H1 (cell line): Measurements from ENCODE around the gene LDAH. TPM values are rescaled to one million over a fixed set of nuclear protein-coding genes. Genes with fewer than 3 reads are reported as not detected.

Experiments
- CTCF ChIA-PET: fragments of 300-600 bp; sonication (Branson Sonifier 250); formaldehyde crosslinking; loops from one replicate; lab custom pipeline; 2021; ENCODE audit not compliant: partially characterized antibody; lab: Charles Lee
- POLR2A ChIA-PET: fragments of 300-600 bp; sonication (Branson Sonifier 250); formaldehyde crosslinking; loops from one replicate; lab custom pipeline; 2021; ENCODE audit warnings: inconsistent platforms; ENCODE audit not compliant: partially characterized antibody; lab: Charles Lee
- DNase-seq, 2 experiments: peaks; one replicate each; pipeline versions ENCODE4 v3.0.0 to v3.0.0-alpha.2; 2010 to 2022; ENCODE audit warnings: low spot score in 2 of 2, low read depth in 1 of 2, mixed read lengths in 1 of 2
- FAIRE-seq: peaks from 2 replicates; lab custom pipeline; 2011; peaks lifted over from hg19 to GRCh38; lab: Jason Lieb, UNC
- H2AFZ ChIP-seq: 2 replicates; pipeline ENCODE4 v1.8.1; 2012; ENCODE audit warnings: low read length, inconsistent platforms
- H2AK5ac ChIP-seq: 2 replicates; pipeline ENCODE4 v1.6.1; 2013; ENCODE audit warnings: low read depth, low read length
- H2BK120ac ChIP-seq: replicated peaks from 2 replicates; pipeline ENCODE3; 2013; ENCODE audit warnings: low read depth, low read length, inconsistent platforms
- H2BK12ac ChIP-seq: 2 replicates; pipeline ENCODE4 v1.6.1; 2013; ENCODE audit warnings: low read depth, low read length
- H2BK15ac ChIP-seq: 2 replicates; pipeline ENCODE4 v1.6.1; 2013; ENCODE audit warnings: low read length
- H2BK20ac ChIP-seq: 2 replicates; pipeline ENCODE4 v1.6.1; 2013; ENCODE audit warnings: low read length
- H2BK5ac ChIP-seq: 2 replicates; pipeline ENCODE4 v1.6.1; 2013; ENCODE audit warnings: low read depth, low read length
- H3K14ac ChIP-seq: 2 replicates; pipeline ENCODE4 v1.6.1; 2013; ENCODE audit warnings: inconsistent platforms; ENCODE audit not compliant: insufficient read length
- H3K18ac ChIP-seq: 2 replicates; pipeline ENCODE4 v1.6.1; 2013; ENCODE audit warnings: low read length; ENCODE audit errors: extremely low read depth
- H3K23ac ChIP-seq: 2 replicates; pipeline ENCODE4 v1.6.1; 2013; ENCODE audit warnings: inconsistent platforms; ENCODE audit not compliant: insufficient read length
- H3K23me2 ChIP-seq: 2 replicates; pipeline ENCODE4 v1.6.1; 2013; ENCODE audit warnings: low read depth, low read length
- H3K27ac ChIP-seq: 2 replicates; pipeline ENCODE4 v1.6.1; 2011; ENCODE audit warnings: low read depth, low read length, inconsistent platforms
- H3K27me3 ChIP-seq, 4 experiments: replicated peaks in 1 of 4; 1 replicate in 1 of 4; 2 replicates in 3 of 4; pipeline versions ENCODE4 v1.6.1 to v1.8.1; 2011 to 2013; ENCODE audit warnings: low read length in 3 of 4, mild to moderate bottlenecking in 3 of 4, inconsistent platforms in 2 of 4, mixed read lengths in 2 of 4, moderate library complexity in 1 of 4; ENCODE audit not compliant: control insufficient read depth in 3 of 4, insufficient read depth in 3 of 4; ENCODE audit errors: extremely low read depth in 1 of 4
- H3K36me3 ChIP-seq, 4 experiments: 2 replicates each; pipeline versions ENCODE4 v1.6.1 to v1.8.1; 2011 to 2013; ENCODE audit warnings: mild to moderate bottlenecking in 4 of 4, low read length in 3 of 4, moderate library complexity in 2 of 4, control low read depth in 1 of 4, inconsistent platforms in 1 of 4; ENCODE audit not compliant: insufficient read depth in 4 of 4, control insufficient read depth in 2 of 4
- H3K4ac ChIP-seq: replicated peaks from 2 replicates; pipeline ENCODE3; 2013; ENCODE audit warnings: low read length, low read depth, mixed read lengths, inconsistent platforms; ENCODE audit not compliant: insufficient read length
- H3K4me1 ChIP-seq, 4 experiments: replicated peaks in 1 of 4; 1 replicate in 1 of 4; 2 replicates in 3 of 4; pipeline versions ENCODE4 v1.6.1 to v1.8.1; 2011 to 2013; ENCODE audit warnings: low read length in 3 of 4, inconsistent platforms in 2 of 4, mixed read lengths in 1 of 4; ENCODE audit not compliant: insufficient read depth in 4 of 4, control insufficient read depth in 3 of 4
- H3K4me2 ChIP-seq, 2 experiments: 2 replicates each; pipeline versions ENCODE4 v1.6.1 to v1.8.1; 2011 to 2013; ENCODE audit warnings: low read depth in 2 of 2, low read length in 2 of 2, control low read depth in 1 of 2, inconsistent platforms in 1 of 2, mild to moderate bottlenecking in 1 of 2; ENCODE audit not compliant: insufficient read depth in 1 of 2
- H3K4me3 ChIP-seq, 4 experiments: fragments of 200-600, 300-600 bp in 1 of 4; sonication (generic), shearing (Covaris generic), sonication (Bioruptor Twin) in 1 of 4; 2 replicates each; pipeline versions ENCODE4 v1.5.1 to v1.8.1; 2011 to 2016; ENCODE audit warnings: low read length in 4 of 4, low read depth in 3 of 4, control low read depth in 2 of 4, inconsistent platforms in 2 of 4, mild to moderate bottlenecking in 2 of 4, mixed read lengths in 1 of 4, moderate library complexity in 1 of 4; ENCODE audit not compliant: insufficient read depth in 2 of 4; ENCODE audit errors: extremely low read depth in 1 of 4
- H3K56ac ChIP-seq: replicated peaks from 2 replicates; pipeline ENCODE3; 2013; ENCODE audit warnings: low read depth, mild to moderate bottlenecking, mixed read lengths, low read length, inconsistent platforms; ENCODE audit not compliant: insufficient read length
- H3K79me1 ChIP-seq: 2 replicates; pipeline ENCODE4 v1.6.1; 2013; ENCODE audit warnings: low read depth, low read length, control low read depth
- H3K79me2 ChIP-seq, 2 experiments: 2 replicates each; pipeline versions ENCODE4 v1.6.1 to v1.8.1; 2012 to 2013; ENCODE audit warnings: low read length in 2 of 2, mild to moderate bottlenecking in 2 of 2, inconsistent platforms in 1 of 2; ENCODE audit not compliant: insufficient read depth in 2 of 2, control insufficient read depth in 1 of 2
- H3K9ac ChIP-seq, 4 experiments: replicated peaks in 1 of 4; 1 replicate in 1 of 4; 2 replicates in 3 of 4; pipeline versions ENCODE4 v1.6.1 to v1.8.1; 2011 to 2013; ENCODE audit warnings: low read depth in 3 of 4, low read length in 3 of 4, control low read depth in 2 of 4, mild to moderate bottlenecking in 2 of 4, moderate library complexity in 2 of 4, inconsistent platforms in 1 of 4; ENCODE audit errors: extremely low read depth in 1 of 4
- H3K9me3 ChIP-seq, 2 experiments: 2 replicates each; pipeline versions ENCODE4 v1.6.1 to v1.8.1; 2012 to 2013; ENCODE audit warnings: mild to moderate bottlenecking in 2 of 2, moderate library complexity in 2 of 2, control low read depth in 1 of 2, inconsistent platforms in 1 of 2, low read depth in 1 of 2, low read length in 1 of 2, mixed read lengths in 1 of 2; ENCODE audit not compliant: insufficient read depth in 2 of 2
- H4K20me1 ChIP-seq, 2 experiments: replicated peaks in 1 of 2; 2 replicates each; pipeline versions ENCODE3 to v1.8.1; 2011 to 2013; ENCODE audit warnings: inconsistent platforms in 2 of 2, low read length in 2 of 2, mild to moderate bottlenecking in 1 of 2; ENCODE audit not compliant: insufficient read depth in 2 of 2, control insufficient read depth in 1 of 2
- H4K5ac ChIP-seq: 2 replicates; pipeline ENCODE4 v1.6.1; 2013; ENCODE audit warnings: low read length, low read depth, mixed read lengths, inconsistent platforms; ENCODE audit not compliant: insufficient read length
- H4K8ac ChIP-seq: 2 replicates; pipeline ENCODE4 v1.8.0; 2013; ENCODE audit warnings: mild to moderate bottlenecking, moderate library complexity, low read length, inconsistent platforms; ENCODE audit not compliant: insufficient read depth; ENCODE audit errors: extremely low read depth
- H4K91ac ChIP-seq: replicated peaks from 2 replicates; pipeline ENCODE3; 2013; ENCODE audit warnings: low read length, mixed read lengths, inconsistent platforms; ENCODE audit not compliant: insufficient read length
- CHD1 ChIP-seq: IDR thresholded peaks from 2 replicates; pipeline ENCODE4 v1.6.1; 2012; ENCODE audit warnings: low read depth, low read length, improper control_type of control experiment
- CHD2 ChIP-seq: IDR thresholded peaks from 2 replicates; pipeline ENCODE4 v1.6.1; 2012; ENCODE audit warnings: low read length, improper control_type of control experiment
- JUN ChIP-seq: IDR thresholded peaks from 2 replicates; pipeline ENCODE4 v1.6.1; 2011; ENCODE audit warnings: low read depth, mild to moderate bottlenecking, improper control_type of control experiment, low read length
- KDM4A ChIP-seq: IDR thresholded peaks from one replicate; pipeline ENCODE4 v1.7.1; 2012; ENCODE audit warnings: low read depth, mild to moderate bottlenecking, moderate library complexity, low read length, inconsistent platforms; ENCODE audit not compliant: severe bottlenecking
- MAX ChIP-seq: IDR thresholded peaks from 2 replicates; pipeline ENCODE4 v1.6.1; 2012; ENCODE audit warnings: inconsistent platforms
- NRF1 ChIP-seq: IDR thresholded peaks from 2 replicates; pipeline ENCODE4 v1.6.1; 2011; ENCODE audit warnings: mild to moderate bottlenecking, low read depth, low read length, improper control_type of control experiment
- POLR2A ChIP-seq, 2 experiments: IDR thresholded peaks; 1 replicate in 1 of 2; 2 replicates in 1 of 2; pipeline ENCODE4 v1.6.1; 2011; ENCODE audit warnings: low read depth in 2 of 2, low read length in 2 of 2, mild to moderate bottlenecking in 2 of 2; ENCODE audit errors: control extremely low read depth in 1 of 2
- POLR2AphosphoS5 ChIP-seq: IDR thresholded peaks from 2 replicates; pipeline ENCODE4 v1.6.1; 2011; ENCODE audit warnings: low read depth, low read length
- POU5F1 ChIP-seq: IDR thresholded peaks from 2 replicates; pipeline ENCODE4 v1.6.1; 2011; ENCODE audit warnings: low read depth, mild to moderate bottlenecking, low read length, moderate library complexity
- RBBP5 ChIP-seq: IDR thresholded peaks from 2 replicates; pipeline ENCODE4 v1.7.1; 2012; ENCODE audit warnings: low read depth, mild to moderate bottlenecking, inconsistent platforms, low read length, moderate library complexity, borderline replicate concordance
- RFX5 ChIP-seq: IDR thresholded peaks from 2 replicates; pipeline ENCODE4 v1.6.1; 2011; ENCODE audit warnings: low read depth, low read length, improper control_type of control experiment, borderline replicate concordance
- RXRA ChIP-seq: IDR thresholded peaks from 2 replicates; pipeline ENCODE4 v1.6.1; 2011; ENCODE audit warnings: low read depth, mild to moderate bottlenecking, low read length, moderate library complexity; ENCODE audit not compliant: insufficient read depth
- SAP30 ChIP-seq: fragments of 300-600 bp; sonication (generic); IDR thresholded peaks from 2 replicates; pipeline ENCODE4 v1.7.1; 2012; ENCODE audit warnings: low read length, moderate library complexity, mild to moderate bottlenecking, inconsistent platforms; ENCODE audit not compliant: insufficient read depth, insufficient replicate concordance
- SIX5 ChIP-seq: IDR thresholded peaks from 2 replicates; pipeline ENCODE4 v1.6.1; 2011; ENCODE audit warnings: mild to moderate bottlenecking, low read depth, low read length
- TEAD4 ChIP-seq: IDR thresholded peaks from 2 replicates; pipeline ENCODE4 v1.6.1; 2012; ENCODE audit warnings: low read depth, low read length, inconsistent platforms, mixed read lengths
- WGBS, 2 experiments: shearing (Covaris generic) in 1 of 2; methylation state at CpG; one replicate each; pipeline versions ENCODE4 v1.1.6 to v1.1.7; 2013 to 2015; ENCODE audit warnings: low lambda C conversion rate in 2 of 2, mixed read lengths in 2 of 2, inconsistent platforms in 1 of 2, low coverage in 1 of 2, missing lambda C conversion rate in 1 of 2; ENCODE audit not compliant: insufficient replicate concordance in 2 of 2, insufficient coverage in 1 of 2, insufficient read length in 1 of 2; ENCODE audit errors: extremely low coverage in 1 of 2, missing lambda C conversion rate in 1 of 2; 5-methylcytosine and 5-hydroxymethylcytosine counted together
- polyA plus RNA-seq, 7 experiments: library from polyadenylated mRNA; depleted of rRNA in 3 of 7; stranded (reverse) in 5 of 7; unstranded in 2 of 7; fragments of >200 nt in 5 of 7; fragments of 200-250 nt in 2 of 7; gene quantifications; 1 replicate in 5 of 7; 2 replicates in 1 of 7; 4 replicates in 1 of 7; pipeline versions ENCODE4 v1.2.1 to v1.2.3, GENCODE V29; 2011 to 2013; ENCODE audit warnings: missing spikeins in 2 of 7, mixed read lengths in 2 of 7
- total RNA-seq: library from RNA; stranded (reverse); fragmentation: NEBNext Ultra II Directional; extraction: Animal tissue kit (Norgen Biotek cat#: 25700); gene quantifications from 2 replicates; pipeline ENCODE4 v1.2.1, GENCODE V29; 2021

The LDAH gene
- total and polyA plus RNA-seq, 2 of the 8 experiments (the other 6 are each of a cell fraction or from before 2014, with no cell fraction given) = 10.9 to 26.3 TPM

DNA sequence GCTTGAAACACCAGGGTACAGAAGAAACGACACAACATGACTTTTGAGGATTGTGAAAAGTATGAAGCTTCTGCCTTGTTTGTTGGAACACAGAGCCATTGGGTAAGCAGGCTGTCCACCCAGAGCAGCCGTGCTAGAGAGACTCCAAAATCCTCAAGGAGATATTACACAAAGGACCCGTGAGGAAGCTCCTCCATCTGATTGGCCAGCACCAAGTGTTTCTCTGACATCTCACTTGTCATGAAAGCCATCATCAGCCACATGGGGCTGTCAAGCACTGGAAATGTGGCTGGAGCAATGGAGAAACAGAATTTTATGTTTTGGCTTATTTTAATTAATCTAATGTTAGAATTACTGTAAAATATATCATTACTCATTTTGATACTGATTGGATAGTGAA, 29.8 kb upstream of the LDAH start:
- DNase-seq (no peak), FAIRE-seq (no peak)
- H2BK12ac ChIP-seq = no peak overlapping the region
- H3K4me2 ChIP-seq = no peak overlapping the region
- no peak overlapping the region for H2BK15ac ChIP-seq
- no peak overlapping the region for H3K14ac ChIP-seq
- no peak overlapping the region for H3K27ac ChIP-seq
- ChIA-PET POLR2A (no interaction called here), CTCF (no interaction called here)
- H3K23me2 ChIP-seq = no peaks in the 10 kb centered on the region; the same call in 1 of the 2 replicates
- H3K27me3 ChIP-seq = peaks cover 0 to 1% (median 0%) of the 10 kb centered on the region in 4 experiments; a peak in 2 of 7 replicates
- H4K5ac ChIP-seq = no peak overlapping the region
- no peaks in the 10 kb centered on the region for H3K36me3 ChIP-seq
- no peak overlapping the region for H4K8ac ChIP-seq
- H3K79me2 ChIP-seq = no peaks in the 10 kb centered on the region; a peak in 1 of 4 replicates
- no peak overlapping the region for H2AFZ ChIP-seq
- no peak overlapping the region for H3K18ac ChIP-seq
- H3K79me1 ChIP-seq = no peaks in the 10 kb centered on the region
- H4K20me1 ChIP-seq = no peaks in the 10 kb centered on the region
- no peak overlapping the region for H2AK5ac ChIP-seq
- H3K4ac ChIP-seq = no peak overlapping the region
- no peak overlapping the region for H3K4me3 ChIP-seq
- no peak overlapping the region for H3K9ac ChIP-seq
- H2BK20ac ChIP-seq = no peak overlapping the region
- no peak overlapping the region for H3K56ac ChIP-seq
- 87% methylated on average over 3 of the region's 3 CpGs; no CpG with 5 or more reads in 1 of the 2 experiments for WGBS, 2 experiments
- no peak overlapping the region for H4K91ac ChIP-seq
- no peak overlapping the region for H2BK5ac ChIP-seq
- H3K23ac ChIP-seq = no peak overlapping the region
- no peak overlapping the region for H2BK120ac ChIP-seq
- TF ChIP-seq KDM4A = no peak
- TF ChIP-seq POU5F1 = no peak
- no peak for TF ChIP-seq SAP30
- no peak for TF ChIP-seq TEAD4
- no peak for TF ChIP-seq MAX
- TF ChIP-seq POLR2A (IDR thresholded peaks at IDR 0.05; ENCODE audit: control extremely low read depth in 1 of 2, low read depth in 2 of 2, low read length in 2 of 2) = no peak
- TF ChIP-seq POLR2AphosphoS5 = no peak
- TF ChIP-seq RFX5 = no peak
- TF ChIP-seq RBBP5 = no peak
- no peak for TF ChIP-seq CHD1
- no peak for TF ChIP-seq JUN
- TF ChIP-seq RXRA = no peak
- TF ChIP-seq CHD2 = no peak
- TF ChIP-seq NRF1 = no peak
- no peak for TF ChIP-seq SIX5
- peaks cover 3 to 17% of the 10 kb centered on the region in 2 experiments; a peak in 2 of 4 replicates for H3K9me3 ChIP-seq
- no peaks in the 10 kb centered on the region for H3K4me1 ChIP-seq
